HUES48 (cell line): ENCODE results near the gene FAM131B.

Experiments used
- H3K27ac ChIP-seq: one replicate; pipeline ENCODE4 v1.7.0; 2013; ENCODE audit warnings: low read depth, low read length, inconsistent platforms
- H3K27me3 ChIP-seq: 2 replicates; pipeline ENCODE4 v1.6.1; 2013; ENCODE audit warnings: mild to moderate bottlenecking, low read length; ENCODE audit not compliant: control insufficient read depth, insufficient read depth
- H3K36me3 ChIP-seq: 2 replicates; pipeline ENCODE4 v1.6.1; 2013; ENCODE audit warnings: low read length; ENCODE audit not compliant: control insufficient read depth, insufficient read depth
- H3K4me1 ChIP-seq: 2 replicates; pipeline ENCODE4 v1.6.1; 2013; ENCODE audit warnings: mild to moderate bottlenecking, low read length; ENCODE audit not compliant: control insufficient read depth, insufficient read depth
- H3K4me3 ChIP-seq: 2 replicates; pipeline ENCODE4 v1.5.1; 2013; ENCODE audit warnings: mild to moderate bottlenecking, low read depth, low read length
- H3K9ac ChIP-seq: 2 replicates; pipeline ENCODE4 v1.6.1; 2013; ENCODE audit warnings: mild to moderate bottlenecking, low read depth, low read length, moderate library complexity
- H3K9me3 ChIP-seq: 2 replicates; pipeline ENCODE4 v1.6.1; 2013; ENCODE audit warnings: low read length; ENCODE audit not compliant: control insufficient read depth, insufficient read depth

FAM131B gene

DNA sequence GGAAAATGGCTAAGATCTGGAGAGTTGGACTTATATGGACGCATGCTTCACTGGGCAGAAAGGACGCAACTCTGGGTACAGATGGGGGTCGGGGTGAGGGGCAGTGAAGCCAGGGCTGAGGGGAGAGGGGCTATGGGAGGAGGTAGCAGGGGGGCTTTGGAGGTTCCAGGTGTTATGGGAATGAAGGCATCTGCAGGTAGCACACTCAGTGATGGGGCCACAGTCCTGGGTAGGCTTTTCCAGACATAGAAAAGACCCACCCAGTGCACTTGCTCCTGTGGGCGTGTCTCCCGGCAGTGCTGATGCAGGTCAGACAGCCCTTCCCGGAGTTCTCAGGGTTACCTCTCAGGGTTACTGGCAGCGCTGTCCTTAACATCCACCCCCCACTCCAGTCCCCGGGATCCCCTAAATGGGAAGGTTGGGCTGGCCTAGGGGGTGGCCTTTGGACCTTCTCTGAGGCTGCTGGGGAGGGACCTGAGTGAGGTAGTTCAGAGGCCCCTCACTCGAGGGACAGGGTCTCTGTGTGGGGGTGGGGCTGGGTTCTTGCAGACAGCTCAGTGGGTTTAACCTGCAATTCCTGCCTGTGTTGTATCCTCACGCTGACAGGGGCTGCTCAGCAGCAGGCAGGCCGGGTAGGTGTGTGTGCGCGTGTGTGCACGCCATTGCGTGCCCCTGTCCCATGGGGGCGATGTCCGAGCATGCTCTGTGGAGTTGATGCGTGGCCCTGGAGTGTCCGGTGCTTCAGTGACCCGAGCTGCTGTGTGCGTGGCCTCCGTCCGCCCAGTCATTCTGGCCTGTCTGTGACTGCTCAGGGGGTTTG, 24.9 kb upstream of the FAM131B start:
- H3K27ac ChIP-seq: peak overlapping the region; percentile 44
- H3K36me3 ChIP-seq: peaks cover 97% of the 10 kb centered on the region
- H3K4me1 ChIP-seq: peaks cover 18% of the 10 kb centered on the region
- no peaks in the 10 kb centered on the region for H3K27me3 ChIP-seq
- H3K4me3 ChIP-seq: no peak overlapping the region
- H3K9ac ChIP-seq: no peak overlapping the region
- H3K9me3 ChIP-seq: no peaks in the 10 kb centered on the region

GRCh38 chr7:143385891-143386781, 23.6 kb upstream of the FAM131B start:
- Histone ChIP-seq H3K36me3 (peaks cover 84% of the 10 kb centered on the region), H3K9ac (no peak overlapping the region), H3K27ac (no peak overlapping the region), H3K4me1 (peaks cover 18% of the 10 kb centered on the region), H3K27me3 (no peaks in the 10 kb centered on the region), H3K4me3 (no peak overlapping the region), H3K9me3 (no peaks in the 10 kb centered on the region)

DNA sequence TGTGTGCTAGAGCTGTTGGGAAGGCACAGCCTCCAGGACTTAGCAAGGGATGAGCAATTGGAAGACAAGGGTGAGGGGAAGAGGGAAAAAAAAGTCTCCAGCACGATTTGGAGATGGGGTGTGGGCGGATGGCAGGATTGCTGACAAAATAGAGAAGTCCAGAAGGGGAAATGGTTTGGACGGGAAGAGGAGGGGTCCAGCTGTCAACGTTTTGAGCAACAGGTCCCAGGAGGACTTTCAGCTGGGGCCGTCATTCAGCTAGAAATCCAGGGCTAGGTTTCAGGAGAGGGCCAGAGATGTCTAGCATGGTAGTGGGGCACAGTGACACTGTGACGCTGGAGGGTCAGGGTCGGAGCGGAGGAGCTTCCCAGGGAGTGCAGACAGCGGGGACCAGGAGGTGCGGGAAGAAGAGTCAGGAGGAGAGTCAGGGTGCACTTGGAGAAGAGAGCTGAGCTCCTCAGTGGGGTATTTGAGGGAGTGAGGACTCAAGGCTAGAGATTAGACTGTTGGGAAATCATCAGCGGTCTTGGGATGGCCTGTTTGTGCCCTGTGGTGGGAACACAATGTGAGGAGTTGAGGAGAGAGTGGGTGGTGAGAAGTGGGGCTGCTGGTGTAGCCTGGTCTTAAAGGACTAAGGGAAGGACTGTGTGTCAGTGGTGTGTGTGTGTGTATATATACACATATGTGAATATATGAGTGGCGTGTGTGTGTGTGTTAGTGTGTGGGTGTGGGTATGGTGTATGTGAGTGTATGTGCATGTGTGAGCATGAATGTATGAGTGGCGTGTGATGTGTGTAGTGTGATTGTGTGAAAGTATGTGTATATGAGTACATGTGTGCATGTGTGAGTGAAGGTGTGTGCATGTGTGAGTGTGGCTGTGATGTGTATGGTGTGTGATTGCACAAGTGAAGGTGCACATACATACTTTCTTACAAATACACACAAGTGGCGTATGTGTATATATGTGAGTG, 22.4 kb upstream of the FAM131B start:
- no peak overlapping the region for H3K27ac ChIP-seq
- H3K27me3 ChIP-seq: no peaks in the 10 kb centered on the region
- no peaks in the 10 kb centered on the region for H3K9me3 ChIP-seq
- H3K4me1 ChIP-seq: peaks cover 19% of the 10 kb centered on the region
- peaks cover 72% of the 10 kb centered on the region for H3K36me3 ChIP-seq
- H3K9ac ChIP-seq: no peak overlapping the region
- H3K4me3 ChIP-seq: no peak overlapping the region

- no peaks in the 10 kb centered on the region for H3K9me3 ChIP-seq
- H3K27ac ChIP-seq: no peak overlapping the region
- 0 out of 2 replicates have a peak overlapping the region, but pooled peaks have one; percentile 26 for H3K4me3 ChIP-seq
- H3K9ac ChIP-seq: no peak overlapping the region
- no peaks in the 10 kb centered on the region for H3K27me3 ChIP-seq
- peaks cover 65% of the 10 kb centered on the region for H3K36me3 ChIP-seq
- H3K4me1 ChIP-seq: peaks cover 27% of the 10 kb centered on the region
Observed at GRCh38 chr7:143384148-143384547, 21.6 kb upstream of the FAM131B start.

- Histone ChIP-seq H3K4me1 (peaks cover 31% of the 10 kb centered on the region), H3K36me3 (peaks cover 59% of the 10 kb centered on the region), H3K27ac (no peak overlapping the region), H3K27me3 (no peaks in the 10 kb centered on the region), H3K4me3 (0 out of 2 replicates have a peak overlapping the region, but pooled peaks have one; percentile 96), H3K9me3 (no peaks in the 10 kb centered on the region), H3K9ac (no peak overlapping the region)
Observed at GRCh38 chr7:143383642-143383957, 21.1 kb upstream of the FAM131B start.

- Histone ChIP-seq H3K4me1 (peaks cover 31% of the 10 kb centered on the region), H3K9ac (no peak overlapping the region), H3K27me3 (no peaks in the 10 kb centered on the region), H3K4me3 (peak overlapping the region; percentile 96), H3K27ac (no peak overlapping the region), H3K36me3 (peaks cover 53% of the 10 kb centered on the region), H3K9me3 (no peaks in the 10 kb centered on the region)
Observed at GRCh38 chr7:143382791-143383641, 20.5 kb upstream of the FAM131B start.

- Histone ChIP-seq H3K4me3 (peak overlapping the region; percentile 96), H3K4me1 (peaks cover 31% of the 10 kb centered on the region), H3K27me3 (no peaks in the 10 kb centered on the region), H3K36me3 (peaks cover 46% of the 10 kb centered on the region), H3K27ac (peak overlapping the region; percentile 99), H3K9ac (peak overlapping the region; percentile 89), H3K9me3 (no peaks in the 10 kb centered on the region)
Observed at GRCh38 chr7:143382126-143382790, 19.7 kb upstream of the FAM131B start.

DNA sequence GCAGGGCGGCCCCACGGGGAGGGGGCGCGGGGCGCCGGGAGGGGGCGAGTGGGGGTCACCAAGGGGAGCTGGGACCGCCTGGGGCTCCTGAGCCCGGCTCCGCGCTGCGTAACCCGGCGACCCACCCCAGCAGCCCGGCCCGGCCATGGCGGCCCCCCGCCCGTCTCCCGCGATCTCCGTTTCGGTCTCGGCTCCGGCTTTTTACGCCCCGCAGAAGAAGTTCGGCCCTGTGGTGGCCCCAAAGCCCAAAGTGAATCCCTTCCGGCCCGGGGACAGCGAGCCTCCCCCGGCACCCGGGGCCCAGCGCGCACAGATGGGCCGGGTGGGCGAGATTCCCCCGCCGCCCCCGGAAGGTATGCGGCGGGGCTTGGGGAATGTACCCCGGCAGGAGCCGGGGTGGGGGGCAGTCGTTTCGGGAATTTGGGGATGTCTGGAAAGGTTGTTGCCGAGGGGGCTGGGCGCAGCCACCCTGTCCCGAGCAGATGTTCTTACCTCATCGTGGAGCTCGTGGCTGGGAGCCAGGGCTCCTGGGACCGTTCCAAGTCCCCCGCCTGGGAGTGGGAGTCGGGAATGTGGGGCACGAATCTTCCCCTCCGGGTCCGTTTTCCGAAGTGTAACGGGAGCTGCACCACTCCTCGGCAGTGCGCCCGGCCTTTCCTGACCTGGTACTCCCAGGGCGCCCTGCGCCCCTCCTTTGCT, 19.1 kb upstream of the FAM131B start:
- Histone ChIP-seq H3K9me3 (no peaks in the 10 kb centered on the region), H3K4me1 (peaks cover 31% of the 10 kb centered on the region), H3K9ac (peak overlapping the region; percentile 89), H3K4me3 (peak overlapping the region; percentile 96), H3K36me3 (peaks cover 40% of the 10 kb centered on the region), H3K27ac (peak overlapping the region; percentile 99), H3K27me3 (no peaks in the 10 kb centered on the region)

DNA sequence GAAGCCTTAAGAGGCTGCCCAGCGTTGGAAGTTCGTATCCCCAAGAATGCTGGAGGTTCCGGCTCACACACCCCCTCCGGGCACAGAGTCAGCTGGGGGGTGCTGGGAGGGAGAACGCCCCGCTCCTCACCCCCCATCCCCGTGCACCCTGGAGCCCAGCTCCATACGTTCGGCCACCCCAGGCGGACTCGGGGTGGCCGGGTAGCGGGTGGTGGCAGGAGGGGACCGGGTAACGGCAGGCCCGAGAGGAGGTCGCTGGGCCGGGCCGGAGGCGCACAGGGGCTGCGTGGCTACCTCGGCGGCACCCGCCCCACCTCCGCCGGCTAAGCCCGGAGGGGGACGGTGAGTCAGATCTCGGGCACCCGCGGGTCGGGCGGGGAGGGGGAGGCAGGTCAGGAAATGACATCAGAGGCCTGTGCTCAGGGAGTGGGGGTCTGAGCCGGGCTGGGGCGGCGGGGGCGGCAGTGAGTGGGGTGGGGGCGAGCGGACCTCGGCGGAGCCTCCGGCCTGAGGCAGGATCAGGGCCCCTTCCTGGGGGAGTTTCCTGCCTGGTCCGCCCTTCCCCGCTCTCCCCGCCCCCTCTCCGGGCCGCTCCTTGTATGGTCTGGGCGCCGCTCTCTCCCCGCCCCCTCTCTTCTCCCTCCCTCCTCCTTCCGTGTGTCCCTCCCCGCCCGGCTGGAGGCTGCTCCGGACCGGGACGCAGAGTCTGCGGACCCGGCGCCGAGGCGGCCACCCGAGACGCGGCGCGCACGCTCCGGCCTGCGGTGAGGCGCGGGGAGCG, 18.3 kb upstream of the FAM131B start, which contains the start of gene ZYX:
Gene ZYX, plus strand, starts transcription at position 700 of the 781 bp plus-strand sequence. CDS start 227 bp downstream, outside the sequence.
- H3K27me3 ChIP-seq: no peaks in the 10 kb centered on the region
- H3K9me3 ChIP-seq: no peaks in the 10 kb centered on the region
- H3K27ac ChIP-seq: peak within 1 kb of the TSS; percentile 99
- peaks cover 33% of the 10 kb centered on the region for H3K36me3 ChIP-seq
- peak within 1 kb of the TSS; percentile 96 for H3K4me3 ChIP-seq
- H3K9ac ChIP-seq: peak within 1 kb of the TSS; percentile 96
- peaks cover 26% of the 10 kb centered on the region for H3K4me1 ChIP-seq
